Upper lobe of left lung (tissue), 4 donors: ENCODE data around the gene TTLL10.
"Not testable (repeated sequence)": the region's sequence is repeated elsewhere in the genome, so short reads cannot be mapped to it uniquely, and the experiment has no call there.

ENCODE experiments used
- CTCF ChIP-seq, 6 experiments: fragments of 450-650 bp in 4 of 6; fragments of 200-600 bp in 2 of 6; sonication (generic) in 2 of 6; IDR thresholded peaks; one replicate each; pipeline ENCODE4 v1.5.1; 2016 to 2019; ENCODE audit warnings: antibody characterized with exemption in 6 of 6
- EP300 ChIP-seq, 4 donors: sonication (generic); formaldehyde crosslinking; IDR thresholded peaks; one replicate each; pipeline ENCODE4 v1.5.1; 2017; ENCODE audit warnings: antibody characterized with exemption in 4 of 4, control low read depth in 2 of 4
- POLR2AphosphoS5 ChIP-seq, 2 donors: sonication (generic); formaldehyde crosslinking; IDR thresholded peaks; one replicate each; pipeline ENCODE4 v1.5.1; 2017; ENCODE audit warnings: antibody characterized with exemption in 2 of 2

GRCh38 chr1:1142352-1142751, 31.3 kb upstream of the TTLL10 start:
- not testable (repeated sequence) for TF ChIP-seq POLR2AphosphoS5, CTCF, EP300 (IDR thresholded peaks at IDR 0.05)
